Keratinocyte (primary cell): ENCODE data around the gene ZBTB46. TPM values are rescaled to one million over a fixed set of nuclear protein-coding genes. Genes with fewer than 3 reads are reported as not detected.
"Not testable (repeated sequence)": the region's sequence is repeated elsewhere in the genome, so short reads cannot be mapped to it uniquely, and the experiment has no call there.

Experiments
- DNase-seq: peaks from one replicate; pipeline ENCODE4 v3.0.0-alpha.2; 2011; ENCODE audit warnings: low read depth, missing footprints, low spot score
- FAIRE-seq: peaks from 2 replicates; lab custom pipeline; 2011; peaks lifted over from hg19 to GRCh38; lab: Jason Lieb, UNC
- H2AFZ ChIP-seq: 2 replicates; pipeline ENCODE4 v1.6.0; 2012; ENCODE audit warnings: low read length, control low read depth, inconsistent platforms; ENCODE audit not compliant: control insufficient read depth
- H3K27ac ChIP-seq: 2 replicates; pipeline ENCODE4 v1.5.1; 2011; ENCODE audit warnings: low read length; ENCODE audit not compliant: control insufficient read depth, insufficient read depth
- H3K27me3 ChIP-seq: 3 replicates; pipeline ENCODE4 v1.6.0; 2011; ENCODE audit warnings: low read length; ENCODE audit not compliant: control insufficient read depth, insufficient read depth; ENCODE audit errors: extremely low read depth
- H3K36me3 ChIP-seq, 2 experiments: 2 replicates in 1 of 2; 3 replicates in 1 of 2; pipeline ENCODE4 v1.5.1; 2011; ENCODE audit warnings: low read length in 2 of 2, mild to moderate bottlenecking in 1 of 2; ENCODE audit not compliant: control insufficient read depth in 2 of 2, insufficient read depth in 2 of 2; ENCODE audit errors: extremely low read depth in 1 of 2
- H3K4me1 ChIP-seq: 3 replicates; pipeline ENCODE4 v1.5.1; 2011; ENCODE audit warnings: low read length; ENCODE audit not compliant: control insufficient read depth, insufficient read depth; ENCODE audit errors: extremely low read depth
- H3K4me2 ChIP-seq: 3 replicates; pipeline ENCODE4 v1.6.0; 2011; ENCODE audit warnings: low read depth, low read length; ENCODE audit not compliant: control insufficient read depth, insufficient read depth; ENCODE audit errors: extremely low read depth
- H3K4me3 ChIP-seq, 3 experiments: fragments of 200-600 bp in 1 of 3; sonication (generic) in 1 of 3; 2 replicates in 2 of 3; 3 replicates in 1 of 3; pipeline ENCODE4 v1.5.1; 2011 to 2016; ENCODE audit warnings: low read length in 3 of 3, mild to moderate bottlenecking in 3 of 3, control low read depth in 2 of 3, inconsistent platforms in 1 of 3, low read depth in 1 of 3, mixed read lengths in 1 of 3, mixed run types in 1 of 3, moderate library complexity in 1 of 3; ENCODE audit not compliant: control insufficient read depth in 2 of 3, insufficient read depth in 2 of 3; ENCODE audit errors: extremely low read depth in 1 of 3
- H3K79me2 ChIP-seq: 2 replicates; pipeline ENCODE4 v1.6.0; 2012; ENCODE audit warnings: low read length; ENCODE audit not compliant: control insufficient read depth, insufficient read depth
- H3K9ac ChIP-seq: 3 replicates; pipeline ENCODE4 v1.6.0; 2011; ENCODE audit warnings: low read length; ENCODE audit not compliant: control insufficient read depth, insufficient read depth; ENCODE audit errors: extremely low read depth
- H3K9me1 ChIP-seq: 3 replicates; pipeline ENCODE4 v1.6.0; 2011; ENCODE audit warnings: low read length; ENCODE audit not compliant: control insufficient read depth, insufficient read depth; ENCODE audit errors: extremely low read depth
- H3K9me3 ChIP-seq: 2 replicates; pipeline ENCODE4 v1.5.1; 2012; ENCODE audit warnings: low read depth, low read length; ENCODE audit not compliant: control insufficient read depth
- H4K20me1 ChIP-seq: 3 replicates; pipeline ENCODE4 v1.6.0; 2011; ENCODE audit warnings: low read length; ENCODE audit not compliant: control insufficient read depth, insufficient read depth; ENCODE audit errors: extremely low read depth
- EZH2 ChIP-seq: IDR thresholded peaks from one replicate; pipeline ENCODE4 v1.6.1; 2012; ENCODE audit warnings: inconsistent platforms, mild to moderate bottlenecking, low read length, moderate library complexity
- dilution Hi-C: fragments of 300-500 bp; cut with MboI; formaldehyde crosslinking; loops from one replicate; pipeline ENCODE4 v1.7.0; 2020; ENCODE audit warnings: low sequenced_read_pairs; ENCODE audit not compliant: extremely low pct_ligation_motif_present
- polyA plus RNA-seq, 5 experiments: library from polyadenylated mRNA; depleted of rRNA in 3 of 5; stranded (reverse) in 3 of 5; stranded (forward) in 1 of 5; unstranded in 1 of 5; fragments of >200 nt; gene quantifications; 1 replicate in 1 of 5; 2 replicates in 3 of 5; 3 replicates in 1 of 5; pipeline versions ENCODE4 v1.2.1 to v1.2.3, GENCODE V29; 2011 to 2012; ENCODE audit warnings: missing spikeins in 2 of 5, low read depth in 1 of 5, low replicate concordance in 1 of 5
- TF ChIP-seq, protein P1 (sequence below), 3 experiments: IDR thresholded peaks in 1 of 3; conservative IDR thresholded peaks in 1 of 3; optimal IDR thresholded peaks in 1 of 3; 2 replicates in 2 of 3; 3 replicates in 1 of 3; pipeline versions ENCODE3 to v1.5.1; 2011; ENCODE audit warnings: low read length in 3 of 3, mild to moderate bottlenecking in 3 of 3, moderate library complexity in 2 of 3, control low read depth in 1 of 3, inconsistent platforms in 1 of 3; ENCODE audit not compliant: insufficient read depth in 2 of 3; ENCODE audit errors: extremely low read depth in 1 of 3

The ZBTB46 gene
- polyA plus RNA-seq, 1 donor (not counting 4 experiments of a cell fraction or from before 2014, with no cell fraction given): 0.12 TPM

DNA sequence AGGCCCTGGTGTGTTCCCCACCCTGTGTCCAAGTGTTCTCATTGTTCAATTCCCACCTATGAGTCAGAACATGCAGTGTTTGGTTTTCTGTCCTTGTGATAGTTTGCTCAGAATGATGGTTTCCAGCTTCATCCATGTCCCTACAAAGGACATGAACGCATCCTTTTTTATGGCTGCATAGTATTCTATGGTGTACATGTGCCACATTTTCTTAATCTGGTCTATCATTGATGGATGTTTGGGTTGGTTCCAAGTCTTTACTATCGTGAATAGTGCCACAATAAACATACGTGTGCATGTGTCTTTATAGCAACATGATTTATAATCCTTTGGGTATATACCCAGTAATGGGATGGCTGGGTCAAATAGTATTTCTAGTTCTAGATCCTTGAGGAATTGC is 33.9 kb downstream of the ZBTB46 start:
- H3K27me3 ChIP-seq, dilution Hi-C loops, H3K9ac ChIP-seq, H4K20me1 ChIP-seq, H3K4me1 ChIP-seq, H3K27ac ChIP-seq, DNase-seq, H3K4me2 ChIP-seq, H3K79me2 ChIP-seq, H3K36me3 ChIP-seq, H3K9me1 ChIP-seq, H3K4me3 ChIP-seq, H3K9me3 ChIP-seq, FAIRE-seq, H2AFZ ChIP-seq: not testable (repeated sequence)

DNA sequence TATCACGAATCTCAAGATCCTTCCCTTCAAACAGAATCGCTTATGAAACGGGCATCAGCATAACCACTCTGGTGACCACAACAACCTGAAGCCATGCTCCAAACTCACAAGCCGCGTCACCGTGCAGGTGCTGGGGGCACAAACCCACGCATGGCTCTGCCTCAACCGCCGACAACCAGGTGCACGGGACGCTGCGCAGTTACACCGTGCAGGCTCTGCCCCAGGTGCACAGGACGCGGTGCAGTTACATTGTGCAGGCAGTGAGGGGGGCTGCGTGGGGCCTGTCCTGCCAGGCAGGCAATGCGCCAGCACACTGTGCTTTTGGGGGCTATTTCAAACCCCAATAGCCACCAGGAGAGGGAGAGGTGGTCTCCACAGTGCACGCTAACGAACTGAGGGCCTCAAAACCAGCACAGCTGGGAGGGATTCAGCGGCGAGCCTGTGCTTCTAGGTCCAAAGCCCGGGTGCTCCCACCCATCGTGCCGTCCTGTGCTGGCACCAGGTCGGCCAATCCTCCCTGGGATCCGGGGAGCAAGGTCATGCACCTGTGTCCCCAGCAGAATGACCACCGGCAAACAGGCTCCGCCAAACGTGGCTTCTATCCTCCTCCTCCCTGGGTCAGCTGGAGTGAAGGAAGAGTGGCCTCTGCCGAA is 35.8 kb downstream of the ZBTB46 start:
- DNase-seq: no peak
- FAIRE-seq: no peak
- H2AFZ ChIP-seq: no peak overlapping the region
- no peaks in the 10 kb centered on the region for H4K20me1 ChIP-seq
- H3K9ac ChIP-seq: no peak overlapping the region
- H3K9me1 ChIP-seq: no peaks in the 10 kb centered on the region
- dilution Hi-C loops: no loop called here
- no peaks in the 10 kb centered on the region for H3K36me3 ChIP-seq
- TF ChIP-seq, protein P1, sequence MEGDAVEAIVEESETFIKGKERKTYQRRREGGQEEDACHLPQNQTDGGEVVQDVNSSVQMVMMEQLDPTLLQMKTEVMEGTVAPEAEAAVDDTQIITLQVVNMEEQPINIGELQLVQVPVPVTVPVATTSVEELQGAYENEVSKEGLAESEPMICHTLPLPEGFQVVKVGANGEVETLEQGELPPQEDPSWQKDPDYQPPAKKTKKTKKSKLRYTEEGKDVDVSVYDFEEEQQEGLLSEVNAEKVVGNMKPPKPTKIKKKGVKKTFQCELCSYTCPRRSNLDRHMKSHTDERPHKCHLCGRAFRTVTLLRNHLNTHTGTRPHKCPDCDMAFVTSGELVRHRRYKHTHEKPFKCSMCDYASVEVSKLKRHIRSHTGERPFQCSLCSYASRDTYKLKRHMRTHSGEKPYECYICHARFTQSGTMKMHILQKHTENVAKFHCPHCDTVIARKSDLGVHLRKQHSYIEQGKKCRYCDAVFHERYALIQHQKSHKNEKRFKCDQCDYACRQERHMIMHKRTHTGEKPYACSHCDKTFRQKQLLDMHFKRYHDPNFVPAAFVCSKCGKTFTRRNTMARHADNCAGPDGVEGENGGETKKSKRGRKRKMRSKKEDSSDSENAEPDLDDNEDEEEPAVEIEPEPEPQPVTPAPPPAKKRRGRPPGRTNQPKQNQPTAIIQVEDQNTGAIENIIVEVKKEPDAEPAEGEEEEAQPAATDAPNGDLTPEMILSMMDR (optimal IDR thresholded peaks at IDR 0.05 in 1 of 3, IDR thresholded peaks at IDR 0.05 in 1 of 3, conservative IDR thresholded peaks at IDR 0.05 in 1 of 3; ENCODE audit: extremely low read depth in 1 of 3, insufficient read depth in 2 of 3, low read length in 3 of 3): no peak
- no peak for TF ChIP-seq EZH2
- no peak overlapping the region for H3K4me2 ChIP-seq
- H3K27me3 ChIP-seq: peaks cover 10% of the 10 kb centered on the region
- H3K4me3 ChIP-seq: no peak overlapping the region
- H3K27ac ChIP-seq: no peak overlapping the region
- no peaks in the 10 kb centered on the region for H3K9me3 ChIP-seq
- H3K79me2 ChIP-seq: no peaks in the 10 kb centered on the region
- H3K4me1 ChIP-seq: no peaks in the 10 kb centered on the region

DNA sequence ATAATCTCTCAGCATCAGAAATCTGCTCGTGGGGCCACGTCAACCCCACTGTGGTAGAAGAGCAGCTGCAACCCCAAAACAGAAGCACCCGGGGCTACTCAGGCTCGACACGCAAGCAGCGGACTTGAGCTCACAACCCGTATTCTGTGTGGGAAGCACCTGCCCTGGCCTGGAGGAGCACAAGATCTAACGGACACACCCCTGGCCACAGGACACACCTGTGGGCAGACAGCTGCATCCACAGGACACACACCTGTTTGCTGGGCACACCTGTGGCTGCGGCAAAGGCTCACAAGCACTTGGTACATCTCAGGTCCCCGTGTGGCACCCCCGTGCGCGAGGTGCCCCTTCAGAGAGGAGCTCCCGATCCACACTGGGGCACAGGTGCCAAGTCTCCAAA is 36.5 kb downstream of the ZBTB46 start:
- Histone ChIP-seq H2AFZ (no peak overlapping the region), H3K4me1 (no peaks in the 10 kb centered on the region), H3K27me3 (peaks cover 10% of the 10 kb centered on the region), H3K79me2 (no peaks in the 10 kb centered on the region), H3K9me1 (no peaks in the 10 kb centered on the region), H3K9me3 (no peaks in the 10 kb centered on the region), H3K9ac (no peak overlapping the region), H3K4me3 (no peak overlapping the region), H3K36me3 (no peaks in the 10 kb centered on the region), H4K20me1 (no peaks in the 10 kb centered on the region), H3K27ac (no peak overlapping the region), H3K4me2 (no peak overlapping the region)
- DNase-seq (no peak), FAIRE-seq (no peak)
- TF ChIP-seq, protein P1 (optimal IDR thresholded peaks at IDR 0.05 in 1 of 3, IDR thresholded peaks at IDR 0.05 in 1 of 3, conservative IDR thresholded peaks at IDR 0.05 in 1 of 3; ENCODE audit: extremely low read depth in 1 of 3, insufficient read depth in 2 of 3, low read length in 3 of 3): no peak
- TF ChIP-seq EZH2: no peak
- dilution Hi-C loops: no loop called here
